Colonic mucosa (tissue), 4 donors: ENCODE data around the gene TBX15. TPM values are rescaled to one million over a fixed set of nuclear protein-coding genes. Genes with fewer than 3 reads are reported as not detected.

Experiments used
- DNase-seq: peaks from one replicate; pipeline ENCODE4 v3.0.0-alpha.2; 2020
- H3K27ac ChIP-seq: fragments of 200-600 bp; one replicate; pipeline ENCODE4 v1.8.0; 2021
- H3K27me3 ChIP-seq: fragments of 200-600 bp; one replicate; pipeline ENCODE4 v1.8.0; 2021
- H3K36me3 ChIP-seq: fragments of 200-600 bp; one replicate; pipeline ENCODE4 v1.8.0; 2021
- H3K4me1 ChIP-seq: fragments of 200-600 bp; one replicate; pipeline ENCODE4 v1.8.0; 2021; ENCODE audit warnings: mild to moderate bottlenecking
- H3K4me3 ChIP-seq: fragments of 200-600 bp; one replicate; pipeline ENCODE4 v1.8.0; 2021
- H3K9ac ChIP-seq, 2 donors: one replicate each; pipeline ENCODE4 v1.7.0; 2013; ENCODE audit warnings: control low read depth in 2 of 2, low read depth in 2 of 2, low read length in 2 of 2
- H3K9me3 ChIP-seq: fragments of 200-600 bp; one replicate; pipeline ENCODE4 v1.8.0; 2021
- CTCF ChIP-seq: fragments of 200-600 bp; IDR thresholded peaks from one replicate; pipeline ENCODE4 v1.8.0; 2022; ENCODE audit warnings: antibody characterized with exemption, mild to moderate bottlenecking
- intact Hi-C: fragments of 100-400 bp; cut with DNase I; formaldehyde crosslinking; loops from one replicate; pipeline ENCODE4 v1.14.1; 2022
- total RNA-seq, 2 donors: library from RNA; stranded (reverse); fragmentation: NEBNext Ultra II Directional in 1 of 2; extraction: Animal tissue kit (Norgen Biotek cat#: 25700) in 1 of 2; gene quantifications; one replicate each; pipeline ENCODE4 v1.2.1, GENCODE V29; 2021
- donor health status: healthy.
- donor health status: DM: no; HTN: no; CAD: no.
- donor health status: DM: no; HTN: no; CAD: no.

TBX15 gene
- total RNA-seq, 2 donors from 2014 or later = 0.11 TPM; not detected in 1

- Histone ChIP-seq H3K4me1 (no peaks in the 10 kb centered on the region), H3K27ac (no peak overlapping the region), H3K4me3 (no peak overlapping the region), H3K36me3 (no peaks in the 10 kb centered on the region), H3K27me3 (peaks cover 48% of the 10 kb centered on the region), H3K9ac (no peak overlapping the region), H3K9me3 (no peaks in the 10 kb centered on the region)
- DNase-seq = no peak
- intact Hi-C loops = no loop called here
- TF ChIP-seq CTCF = no peak
These were observed 9.0 kb downstream of the TBX15 start for GRCh38 chr1:118978914-118979701.

GRCh38 chr1:118977600-118977999 lies 10.5 kb downstream of the TBX15 start:
- H3K9me3 ChIP-seq = no peaks in the 10 kb centered on the region
- intact Hi-C loops = no loop called here
- H3K27me3 ChIP-seq = peaks cover 33% of the 10 kb centered on the region
- no peak overlapping the region for H3K9ac ChIP-seq
- H3K36me3 ChIP-seq = no peaks in the 10 kb centered on the region
- no peak for TF ChIP-seq CTCF
- DNase-seq = no peak
- no peak overlapping the region for H3K27ac ChIP-seq
- H3K4me1 ChIP-seq = no peaks in the 10 kb centered on the region
- H3K4me3 ChIP-seq = no peak overlapping the region

- DNase-seq = no peak
- Histone ChIP-seq H3K4me1 (no peaks in the 10 kb centered on the region), H3K27me3 (peaks cover 24% of the 10 kb centered on the region), H3K27ac (no peak overlapping the region), H3K9me3 (no peaks in the 10 kb centered on the region), H3K9ac (no peak overlapping the region), H3K36me3 (no peaks in the 10 kb centered on the region), H3K4me3 (no peak overlapping the region)
- intact Hi-C loops = no loop called here
- no peak for TF ChIP-seq CTCF
These were observed 13.5 kb downstream of the TBX15 start for GRCh38 chr1:118974661-118975060.

GRCh38 chr1:118973531-118974137 lies 14.5 kb downstream of the TBX15 start:
- Histone ChIP-seq H3K4me1 (no peaks in the 10 kb centered on the region), H3K4me3 (no peak overlapping the region), H3K9me3 (no peaks in the 10 kb centered on the region), H3K9ac (no peak overlapping the region), H3K27ac (no peak overlapping the region), H3K36me3 (no peaks in the 10 kb centered on the region), H3K27me3 (peaks cover 14% of the 10 kb centered on the region)
- DNase-seq = no peak
- no peak for TF ChIP-seq CTCF
- intact Hi-C loops = no loop called here

GRCh38 chr1:118973032-118973431 lies 15.1 kb downstream of the TBX15 start:
- Histone ChIP-seq H3K27me3 (peaks cover 8% of the 10 kb centered on the region), H3K4me1 (no peaks in the 10 kb centered on the region), H3K4me3 (no peak overlapping the region), H3K36me3 (no peaks in the 10 kb centered on the region), H3K9me3 (no peaks in the 10 kb centered on the region), H3K27ac (no peak overlapping the region), H3K9ac (no peak overlapping the region)
- no peak for DNase-seq
- TF ChIP-seq CTCF = no peak
- intact Hi-C loops = no loop called here
